Measurements from ENCODE around the gene USP1. TPM values are rescaled to one million over a fixed set of nuclear protein-coding genes. Genes with fewer than 3 reads are reported as not detected.

USP1 gene
- total RNA-seq, 4 donors from 2014 or later: 16.9 to 93.5 (median 41.5) TPM

- Histone ChIP-seq H3K27ac (no peak overlapping the region), H3K4me3 (no peak overlapping the region), H3K36me3 (no peaks in the 10 kb centered on the region), H3K9me3 (no peaks in the 10 kb centered on the region), H3K27me3 (no peaks in the 10 kb centered on the region), H3K4me1 (no peaks in the 10 kb centered on the region)
- intact Hi-C loops (cut with DNase I; ENCODE audit: low total_unique reads): no loop called here
- DNase-seq: no peak
- TF ChIP-seq POLR2A (IDR thresholded peaks at IDR 0.05) (no peak), CTCF (IDR thresholded peaks at IDR 0.05) (no peak)
These were observed 11.8 kb upstream of the USP1 start for GRCh38 chr1:62425041-62425440.

DNA sequence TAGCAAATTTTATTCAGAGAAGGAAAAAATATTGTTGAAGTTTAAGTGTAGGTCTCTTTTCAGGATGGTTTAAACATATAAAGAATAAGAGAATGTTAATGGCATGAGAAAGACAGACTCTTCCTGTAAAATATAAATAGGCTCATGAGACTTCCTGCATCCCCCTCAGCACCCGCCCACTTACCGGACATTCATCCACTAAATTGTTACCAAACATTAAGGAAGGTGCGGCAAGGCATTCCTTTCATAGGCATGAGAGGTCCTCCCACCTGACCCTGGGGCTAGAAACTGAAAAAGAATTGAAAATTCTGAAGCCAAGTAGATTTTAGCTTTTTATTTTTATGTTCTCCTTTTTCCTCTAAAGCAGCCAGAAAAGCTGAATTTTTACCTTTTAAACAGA lies 10.6 kb upstream of the USP1 start:
- no peaks in the 10 kb centered on the region for H3K4me1 ChIP-seq
- no peak overlapping the region for H3K27ac ChIP-seq
- TF ChIP-seq CTCF (IDR thresholded peaks at IDR 0.05): no peak
- no peak for TF ChIP-seq POLR2A (IDR thresholded peaks at IDR 0.05)
- no peaks in the 10 kb centered on the region for H3K9me3 ChIP-seq
- intact Hi-C loops (cut with DNase I; ENCODE audit: low total_unique reads): no loop called here
- no peak for DNase-seq
- H3K4me3 ChIP-seq: no peak overlapping the region
- no peaks in the 10 kb centered on the region for H3K36me3 ChIP-seq
- H3K27me3 ChIP-seq: no peaks in the 10 kb centered on the region

DNA sequence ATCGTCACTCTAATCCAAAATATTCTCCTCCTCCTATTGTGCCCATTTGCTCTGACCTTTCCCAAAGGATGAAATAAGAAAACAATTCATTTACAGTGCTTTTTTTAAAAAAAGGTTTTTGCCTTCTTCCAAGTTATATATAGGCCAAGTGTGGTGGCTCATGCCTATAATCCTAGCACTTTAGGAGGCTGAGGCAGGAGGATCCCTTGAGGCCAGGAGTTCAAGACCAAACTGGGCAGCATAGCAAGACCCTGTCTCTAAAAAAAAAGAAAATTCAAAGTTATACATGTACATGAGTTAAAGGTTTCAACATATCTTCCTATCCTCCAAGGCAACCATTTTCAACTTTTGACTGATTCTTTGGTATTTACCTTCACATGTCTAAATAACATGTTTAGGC lies 10.1 kb upstream of the USP1 start:
- Histone ChIP-seq H3K4me1 (no peaks in the 10 kb centered on the region), H3K4me3 (no peak overlapping the region), H3K36me3 (no peaks in the 10 kb centered on the region), H3K9me3 (no peaks in the 10 kb centered on the region), H3K27me3 (no peaks in the 10 kb centered on the region), H3K27ac (no peak overlapping the region)
- TF ChIP-seq CTCF (IDR thresholded peaks at IDR 0.05) (no peak), POLR2A (IDR thresholded peaks at IDR 0.05) (no peak)
- intact Hi-C loops (cut with DNase I; ENCODE audit: low total_unique reads): no loop called here
- no peak for DNase-seq

GRCh38 chr1:62428351-62428750 lies 8.5 kb upstream of the USP1 start:
- Histone ChIP-seq H3K4me1 (no peaks in the 10 kb centered on the region), H3K27ac (no peak overlapping the region), H3K27me3 (no peaks in the 10 kb centered on the region), H3K9me3 (no peaks in the 10 kb centered on the region), H3K36me3 (no peaks in the 10 kb centered on the region), H3K4me3 (no peak overlapping the region)
- DNase-seq: no peak
- intact Hi-C loops (cut with DNase I; ENCODE audit: low total_unique reads): no loop called here
- TF ChIP-seq CTCF (IDR thresholded peaks at IDR 0.05): no peak
- TF ChIP-seq POLR2A (IDR thresholded peaks at IDR 0.05): no peak

- TF ChIP-seq POLR2A (IDR thresholded peaks at IDR 0.05): no peak
- TF ChIP-seq CTCF (IDR thresholded peaks at IDR 0.05): no peak
- intact Hi-C loops (cut with DNase I; ENCODE audit: low total_unique reads): no loop called here
- Histone ChIP-seq H3K27ac (no peak overlapping the region), H3K36me3 (no peaks in the 10 kb centered on the region), H3K9me3 (no peaks in the 10 kb centered on the region), H3K27me3 (no peaks in the 10 kb centered on the region), H3K4me3 (no peak overlapping the region), H3K4me1 (no peaks in the 10 kb centered on the region)
- no peak for DNase-seq
These were observed 7.3 kb upstream of the USP1 start for GRCh38 chr1:62429581-62429980.
